Stimulated activated CD8-positive, alpha-beta memory T cell treated with anti-CD3 and anti-CD28 coated beads, Interleukin-15, amount 100 ng/mL, for 48 hours (primary cell): ENCODE data around the gene POLR3GL.
"Not testable (repeated sequence)": the region's sequence is repeated elsewhere in the genome, so short reads cannot be mapped to it uniquely, and the experiment has no call there.

ENCODE experiments used
- DNase-seq, 2 donors: peaks; one replicate each; pipeline ENCODE4 v3.0.0-alpha.2; 2020; ENCODE audit warnings: low read depth in 2 of 2

POLR3GL gene

GRCh38 chr1:146020058-146021049, 55.9 kb downstream of the POLR3GL start:
- no peak for DNase-seq

- no peak for DNase-seq
These were observed 56.6 kb downstream of the POLR3GL start for GRCh38 chr1:146021050-146021445.

- DNase-seq: no peak
These were observed 57.3 kb downstream of the POLR3GL start, which contains the start of gene HJV for GRCh38 chr1:146021622-146022402. TSS of gene HJV (minus strand) at chr1:146021735. CDS start at chr1:146020231, 1,504 bp downstream.

- DNase-seq: no peak
These were observed 58.1 kb downstream of the POLR3GL start for GRCh38 chr1:146022403-146023127.

GRCh38 chr1:146025787-146026495, 61.5 kb downstream of the POLR3GL start:
- DNase-seq: not testable (repeated sequence)

GRCh38 chr1:146026650-146027049, 62.2 kb downstream of the POLR3GL start:
- DNase-seq: not testable (repeated sequence)
